SKM-1 (cell line): Measurements from ENCODE around the gene TM2D1.
"Not testable (repeated sequence)": the region's sequence is repeated elsewhere in the genome, so short reads cannot be mapped to it uniquely, and the experiment has no call there.

Experiments used
- DNase-seq: peaks from one replicate; lab custom pipeline; 2025; ENCODE audit not compliant: unreplicated experiment; lab: John Stamatoyannopoulos, UW

The TM2D1 gene

GRCh38 chr1:61724813-61725694 is at the start of gene TM2D1:
TSS of gene TM2D1 (minus strand) at chr1:61725141. CDS start at chr1:61725120, 21 bp downstream.
- DNase-seq: peak; percentile 95

GRCh38 chr1:61770131-61770530 is 45.2 kb upstream of the TM2D1 start:
- DNase-seq: no peak

DNA sequence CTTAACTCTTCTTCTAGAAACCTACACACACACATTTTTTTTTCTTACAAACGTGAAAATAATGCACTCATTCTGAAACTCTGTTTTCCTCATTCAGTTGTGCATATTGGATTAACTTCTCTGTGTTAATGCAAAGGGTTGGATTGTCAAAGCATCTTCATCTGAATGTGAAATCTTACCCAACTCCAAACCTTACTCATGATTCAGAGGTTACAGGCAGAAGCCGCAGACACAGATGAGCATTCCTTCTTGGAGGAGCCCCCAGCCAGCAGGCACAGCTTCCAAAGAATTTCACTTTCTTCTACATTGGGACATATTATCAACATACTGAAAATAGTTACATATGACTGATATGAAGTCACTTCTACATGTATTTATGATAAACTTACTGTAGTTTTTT is 33.0 kb upstream of the TM2D1 start:
- DNase-seq: no peak

GRCh38 chr1:61756773-61757172 is 31.8 kb upstream of the TM2D1 start:
- no peak for DNase-seq

- DNase-seq: no peak
These were observed 29.6 kb upstream of the TM2D1 start for GRCh38 chr1:61754545-61754944.

- no peak for DNase-seq
These were observed 29.1 kb upstream of the TM2D1 start for GRCh38 chr1:61753998-61754508.

- no peak for DNase-seq
These were observed 28.0 kb upstream of the TM2D1 start for GRCh38 chr1:61752921-61753389.

DNA sequence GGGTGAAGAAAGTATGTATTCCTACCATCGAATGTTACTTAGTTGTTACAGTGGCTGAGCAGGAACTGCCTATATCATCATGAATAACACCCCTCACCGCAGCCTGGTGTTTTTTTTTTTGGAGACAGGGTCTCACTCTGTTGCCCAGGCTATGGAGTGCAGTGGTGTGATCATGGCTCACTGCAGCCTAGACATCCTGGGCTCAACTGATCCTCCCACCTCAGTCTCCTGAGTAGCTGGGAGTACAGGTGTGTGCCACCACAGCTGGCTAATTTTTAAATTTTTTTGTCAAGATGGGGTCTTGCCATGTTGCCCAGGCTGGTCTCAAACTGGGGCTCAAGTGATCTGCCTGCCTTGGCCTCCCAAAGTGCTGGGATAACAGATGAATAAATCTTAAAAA is 24.6 kb upstream of the TM2D1 start:
- DNase-seq: no peak

- DNase-seq: no peak
These were observed 23.6 kb upstream of the TM2D1 start for GRCh38 chr1:61748566-61748965.

DNA sequence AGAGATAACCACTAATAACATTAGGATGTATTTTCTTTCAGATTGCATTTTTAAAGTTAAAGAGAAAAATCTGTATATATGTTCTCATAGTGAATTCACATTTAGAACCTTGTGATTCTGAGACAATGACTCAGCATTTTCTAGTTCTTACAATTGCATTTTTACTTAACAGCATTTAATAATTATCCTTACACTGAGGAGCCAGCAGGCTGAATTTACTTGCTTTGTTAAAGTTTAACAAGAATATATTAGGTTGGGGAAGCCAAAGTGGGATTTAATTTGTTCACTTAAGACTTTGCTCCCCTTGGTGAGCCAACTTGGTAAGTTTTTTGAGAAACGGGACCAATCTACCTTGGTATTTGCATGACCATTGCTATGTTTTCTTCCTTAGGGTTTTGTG is 21.9 kb upstream of the TM2D1 start:
- no peak for DNase-seq

DNA sequence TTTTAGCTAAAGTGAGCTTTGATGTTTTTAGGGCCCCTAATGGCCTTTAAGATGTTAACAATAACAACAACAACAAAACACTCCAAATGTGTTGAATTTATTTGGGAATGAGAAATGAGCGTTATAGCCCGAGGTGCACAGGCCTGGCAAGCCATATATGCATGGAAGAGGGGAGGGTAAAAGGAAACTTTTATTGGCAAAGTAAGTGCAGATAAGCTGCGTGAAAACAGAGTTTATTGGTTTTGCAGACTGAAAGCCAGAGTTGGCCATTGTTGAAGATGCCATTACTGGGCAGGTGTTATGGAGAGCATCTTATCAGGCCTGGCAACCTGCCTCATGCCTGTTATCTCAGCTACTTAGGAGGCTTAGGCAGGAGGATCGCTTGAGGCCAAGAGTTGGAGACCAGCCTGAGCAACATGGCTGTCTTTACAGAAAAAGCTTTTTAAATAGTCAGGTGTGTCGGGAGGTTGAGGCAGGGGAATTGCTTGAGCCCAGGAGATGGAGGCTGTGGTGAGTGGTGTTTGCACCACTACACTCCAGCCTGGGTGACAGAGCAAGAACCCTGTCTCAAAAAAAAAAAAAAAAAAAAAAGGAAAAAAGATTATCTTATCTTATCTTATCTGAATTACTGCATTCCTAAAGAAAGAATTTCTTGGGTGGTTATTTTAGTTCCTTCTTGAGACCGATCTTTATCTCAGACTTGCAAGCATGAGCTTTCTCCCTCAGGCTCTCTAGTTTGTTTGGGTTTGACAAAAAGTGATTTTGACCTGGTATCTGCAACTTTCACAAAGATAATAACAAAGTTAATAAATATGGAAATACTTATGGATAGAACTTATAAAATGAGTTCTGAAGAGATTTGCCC is 19.0 kb upstream of the TM2D1 start:
- DNase-seq: no peak

DNA sequence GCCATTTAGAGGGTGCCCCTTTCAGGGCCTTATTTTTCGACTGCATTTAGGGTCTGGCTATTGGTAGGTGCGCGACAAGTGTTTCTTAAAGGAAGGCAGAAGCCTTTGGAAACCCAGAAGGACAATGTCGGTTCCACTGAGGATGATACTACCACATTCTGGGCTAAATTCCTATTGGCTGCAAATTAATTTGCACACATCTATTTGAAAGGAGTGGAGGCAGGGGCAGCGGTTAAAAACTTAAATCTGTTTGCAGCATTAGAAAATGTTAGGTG is 18.4 kb upstream of the TM2D1 start:
- DNase-seq: no peak

DNA sequence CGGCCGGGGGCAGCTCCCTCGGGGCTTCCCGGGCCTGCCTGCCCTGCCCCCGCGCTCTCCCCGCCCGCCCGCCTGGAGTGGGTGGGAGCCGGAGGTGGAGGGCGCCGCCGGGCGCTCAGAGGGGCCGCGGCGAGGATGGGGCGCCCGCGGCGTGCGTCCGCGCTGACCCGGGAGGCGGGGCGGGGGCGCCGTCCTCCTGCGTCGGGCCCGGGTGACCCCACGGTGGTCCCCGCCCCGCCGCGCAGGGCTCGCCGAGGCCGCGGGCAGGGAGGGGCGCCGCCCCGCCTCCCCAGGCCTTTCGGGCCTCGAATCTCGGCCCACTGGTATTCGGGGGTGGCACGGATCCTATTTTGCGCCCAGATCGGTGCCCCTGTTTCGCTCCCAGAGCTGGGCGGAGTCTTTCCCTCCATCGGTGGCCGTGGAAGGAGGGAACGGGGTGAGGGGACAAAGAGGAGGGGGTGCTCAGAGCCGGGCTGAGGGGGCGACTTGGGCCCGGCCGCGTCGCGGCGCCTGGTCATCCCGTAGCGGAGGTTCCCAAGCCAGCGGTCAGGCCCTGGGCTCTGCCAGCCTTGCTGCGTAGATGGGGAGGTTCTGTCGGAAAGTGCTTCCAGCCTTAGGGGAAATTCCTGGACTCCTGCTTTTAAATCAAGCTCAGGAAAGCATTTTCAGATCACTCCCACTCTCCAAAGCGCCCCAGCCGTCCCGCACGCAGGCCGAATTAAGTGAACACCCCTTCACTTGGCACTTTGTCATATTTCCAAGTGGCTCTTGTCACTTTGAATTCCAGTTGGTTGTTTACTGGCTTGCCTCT is 17.9 kb upstream of the TM2D1 start:
- DNase-seq: no peak

DNA sequence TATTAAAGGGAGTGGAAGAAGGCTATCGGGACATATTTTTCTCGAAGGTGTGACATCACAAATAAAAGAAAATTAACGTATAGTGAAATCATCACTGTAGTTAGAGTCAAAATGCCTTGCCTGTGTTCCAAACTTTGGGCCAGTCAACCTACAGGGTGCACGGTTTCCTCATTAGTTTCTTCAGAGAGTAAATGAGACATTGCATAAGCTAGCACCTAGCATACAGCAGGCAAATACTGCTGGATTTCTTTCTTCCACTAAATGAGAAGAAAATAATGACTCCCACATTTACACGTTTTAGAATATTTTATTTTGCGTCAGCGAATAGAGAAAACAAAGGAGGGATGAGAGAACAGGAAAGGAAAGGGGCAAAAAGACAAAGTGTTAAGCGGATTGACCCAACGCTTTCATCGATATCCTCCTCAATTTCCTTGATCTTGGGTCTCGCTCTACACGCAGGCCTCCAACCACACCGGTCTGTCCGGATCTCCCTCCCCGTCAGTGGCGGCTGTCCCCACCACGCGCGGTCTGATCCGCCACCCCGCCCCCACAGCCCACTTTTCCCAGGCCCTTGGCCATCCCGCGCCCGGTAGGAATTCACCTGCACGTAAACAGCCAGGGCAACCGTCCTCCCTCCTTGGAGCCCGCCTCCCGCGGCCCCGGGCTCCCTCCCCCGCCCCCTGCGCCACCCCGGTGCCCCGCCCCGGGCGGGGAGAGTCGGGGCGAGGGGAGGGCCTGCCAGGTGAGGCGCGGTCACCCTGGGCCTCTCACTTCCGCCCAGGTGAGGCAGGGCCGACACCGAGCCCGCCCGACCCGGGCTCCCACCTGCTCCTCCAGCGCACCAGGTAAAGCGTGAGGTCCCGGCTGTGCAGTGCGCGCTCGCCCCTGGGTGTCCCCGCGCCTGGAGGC is 17.0 kb upstream of the TM2D1 start, which contains the start of gene PATJ:
TSS of gene PATJ (plus strand) at position 770 of the 909 bp plus-strand sequence. CDS start 20,413 bp downstream, outside the sequence.
- DNase-seq: no peak

GRCh38 chr1:61740751-61741700 is 16.1 kb upstream of the TM2D1 start:
- no peak for DNase-seq

- no peak for DNase-seq
These were observed 7.8 kb upstream of the TM2D1 start for GRCh38 chr1:61732726-61733125.

GRCh38 chr1:61730679-61731078 is 5.7 kb upstream of the TM2D1 start:
- not testable (repeated sequence) for DNase-seq

- DNase-seq: no peak
These were observed 2.6 kb upstream of the TM2D1 start for GRCh38 chr1:61727544-61727943.

DNA sequence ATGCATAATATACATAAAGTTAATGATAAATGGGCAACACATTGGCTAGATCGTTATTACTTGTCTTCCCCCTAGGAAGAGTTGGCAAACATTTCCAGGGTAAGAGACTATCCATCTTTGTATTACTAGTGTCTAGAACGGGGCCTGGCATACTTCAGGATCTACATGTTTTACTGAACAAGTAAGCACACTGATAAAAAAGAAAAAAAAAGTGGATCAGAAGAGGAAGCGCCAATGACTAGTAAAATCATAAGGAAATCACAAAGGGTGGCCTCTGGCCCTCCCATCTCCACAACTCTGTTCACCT is 482 bp downstream of the TM2D1 start:
- no peak for DNase-seq
